ENCODE data around the gene HABP4. TPM values are rescaled to one million over a fixed set of nuclear protein-coding genes. Genes with fewer than 3 reads are reported as not detected.

Gene HABP4
- total and polyA plus RNA-seq, 9 of the 15 experiments (the other 6 are each of a cell fraction or from before 2014, with no cell fraction given): 0.38 to 2.4 (median 1.9) TPM

DNA sequence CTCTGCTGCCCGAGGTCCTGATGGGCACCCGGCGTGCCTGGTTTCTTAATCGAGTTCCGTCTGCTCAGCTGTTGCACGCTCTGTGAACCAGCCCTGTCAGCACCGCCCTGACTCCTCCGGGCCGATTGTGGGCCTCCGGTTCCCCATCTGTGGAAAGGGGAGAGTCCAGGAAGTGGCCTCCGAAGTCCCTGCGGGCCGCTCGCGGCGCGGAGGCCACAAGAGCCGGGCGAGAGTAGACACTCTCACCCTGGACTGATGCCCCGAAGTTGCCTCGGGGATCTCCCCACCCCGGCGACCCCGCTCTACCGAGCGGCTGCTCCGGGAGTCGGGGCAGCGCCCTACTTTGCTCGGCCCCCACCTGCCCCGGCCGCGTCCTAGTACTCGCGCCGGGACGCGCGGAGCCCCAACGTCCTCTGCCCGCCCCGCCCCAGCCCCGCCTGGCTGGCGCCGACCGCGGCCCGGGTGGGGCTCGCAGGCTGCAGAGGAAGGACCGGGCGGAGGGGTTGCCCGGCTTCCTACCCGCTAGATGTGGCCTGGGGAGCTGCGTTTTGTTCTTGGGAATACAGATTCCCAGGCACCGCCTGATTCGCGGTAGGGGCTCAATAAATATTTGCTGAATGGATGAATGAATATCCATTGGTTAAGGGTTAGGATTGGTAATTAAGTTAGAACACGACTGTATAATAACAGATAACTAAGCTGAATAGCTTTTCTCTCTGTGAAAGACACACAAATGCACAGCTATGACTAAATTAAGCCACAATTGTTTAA, 30.9 kb upstream of the HABP4 start (continued):
- TF ChIP-seq, protein P1, sequence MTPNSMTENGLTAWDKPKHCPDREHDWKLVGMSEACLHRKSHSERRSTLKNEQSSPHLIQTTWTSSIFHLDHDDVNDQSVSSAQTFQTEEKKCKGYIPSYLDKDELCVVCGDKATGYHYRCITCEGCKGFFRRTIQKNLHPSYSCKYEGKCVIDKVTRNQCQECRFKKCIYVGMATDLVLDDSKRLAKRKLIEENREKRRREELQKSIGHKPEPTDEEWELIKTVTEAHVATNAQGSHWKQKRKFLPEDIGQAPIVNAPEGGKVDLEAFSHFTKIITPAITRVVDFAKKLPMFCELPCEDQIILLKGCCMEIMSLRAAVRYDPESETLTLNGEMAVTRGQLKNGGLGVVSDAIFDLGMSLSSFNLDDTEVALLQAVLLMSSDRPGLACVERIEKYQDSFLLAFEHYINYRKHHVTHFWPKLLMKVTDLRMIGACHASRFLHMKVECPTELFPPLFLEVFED (CRISPR knock-in tag; conservative IDR thresholded peaks at IDR 0.05): no peak
- TF ChIP-seq KDM5B (IDR thresholded peaks at IDR 0.05; ENCODE audit: insufficient replicate concordance, low read depth, low read length) (peak; percentile 40), CHD2 (IDR thresholded peaks at IDR 0.05; ENCODE audit: low read depth, low read length) (no peak), PRMT5 (CRISPR knock-in tag; IDR thresholded peaks at IDR 0.05) (no peak), ZNF232 (CRISPR knock-in tag; IDR thresholded peaks at IDR 0.05) (no peak), MCM7 (IDR thresholded peaks at IDR 0.05) (no peak), ATF1 (CRISPR knock-in tag; IDR thresholded peaks at IDR 0.05) (no peak), ATF1 (tag; IDR thresholded peaks at IDR 0.05) (peak; percentile 38; the same call in 1 of the 2 replicates), KAT8 (IDR thresholded peaks at IDR 0.05; ENCODE audit: low read depth) (no peak), GATA2 (CRISPR knock-in tag; IDR thresholded peaks at IDR 0.05) (no peak), XRCC3 (IDR thresholded peaks at IDR 0.05) (no peak), GABPA (tag; conservative IDR thresholded peaks at IDR 0.05; ENCODE audit: low read depth) (peak; percentile 40), ZNF239 (CRISPR knock-in tag; IDR thresholded peaks at IDR 0.05) (no peak), ELF4 (CRISPR knock-in tag; IDR thresholded peaks at IDR 0.05) (no peak; the same call in 1 of the 2 replicates), ZNF79 (CRISPR knock-in tag; IDR thresholded peaks at IDR 0.05; ENCODE audit: low read depth) (no peak)
- TF ChIP-seq, protein P2, sequence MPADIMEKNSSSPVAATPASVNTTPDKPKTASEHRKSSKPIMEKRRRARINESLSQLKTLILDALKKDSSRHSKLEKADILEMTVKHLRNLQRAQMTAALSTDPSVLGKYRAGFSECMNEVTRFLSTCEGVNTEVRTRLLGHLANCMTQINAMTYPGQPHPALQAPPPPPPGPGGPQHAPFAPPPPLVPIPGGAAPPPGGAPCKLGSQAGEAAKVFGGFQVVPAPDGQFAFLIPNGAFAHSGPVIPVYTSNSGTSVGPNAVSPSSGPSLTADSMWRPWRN (IDR thresholded peaks at IDR 0.05; ENCODE audit: low read depth): 0 out of 2 replicates have a peak, but pooled peaks have one; percentile 16
- TF ChIP-seq, protein P3, sequence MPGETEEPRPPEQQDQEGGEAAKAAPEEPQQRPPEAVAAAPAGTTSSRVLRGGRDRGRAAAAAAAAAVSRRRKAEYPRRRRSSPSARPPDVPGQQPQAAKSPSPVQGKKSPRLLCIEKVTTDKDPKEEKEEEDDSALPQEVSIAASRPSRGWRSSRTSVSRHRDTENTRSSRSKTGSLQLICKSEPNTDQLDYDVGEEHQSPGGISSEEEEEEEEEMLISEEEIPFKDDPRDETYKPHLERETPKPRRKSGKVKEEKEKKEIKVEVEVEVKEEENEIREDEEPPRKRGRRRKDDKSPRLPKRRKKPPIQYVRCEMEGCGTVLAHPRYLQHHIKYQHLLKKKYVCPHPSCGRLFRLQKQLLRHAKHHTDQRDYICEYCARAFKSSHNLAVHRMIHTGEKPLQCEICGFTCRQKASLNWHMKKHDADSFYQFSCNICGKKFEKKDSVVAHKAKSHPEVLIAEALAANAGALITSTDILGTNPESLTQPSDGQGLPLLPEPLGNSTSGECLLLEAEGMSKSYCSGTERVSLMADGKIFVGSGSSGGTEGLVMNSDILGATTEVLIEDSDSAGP (CRISPR knock-in tag; IDR thresholded peaks at IDR 0.05): no peak
- TF ChIP-seq, protein P4, sequence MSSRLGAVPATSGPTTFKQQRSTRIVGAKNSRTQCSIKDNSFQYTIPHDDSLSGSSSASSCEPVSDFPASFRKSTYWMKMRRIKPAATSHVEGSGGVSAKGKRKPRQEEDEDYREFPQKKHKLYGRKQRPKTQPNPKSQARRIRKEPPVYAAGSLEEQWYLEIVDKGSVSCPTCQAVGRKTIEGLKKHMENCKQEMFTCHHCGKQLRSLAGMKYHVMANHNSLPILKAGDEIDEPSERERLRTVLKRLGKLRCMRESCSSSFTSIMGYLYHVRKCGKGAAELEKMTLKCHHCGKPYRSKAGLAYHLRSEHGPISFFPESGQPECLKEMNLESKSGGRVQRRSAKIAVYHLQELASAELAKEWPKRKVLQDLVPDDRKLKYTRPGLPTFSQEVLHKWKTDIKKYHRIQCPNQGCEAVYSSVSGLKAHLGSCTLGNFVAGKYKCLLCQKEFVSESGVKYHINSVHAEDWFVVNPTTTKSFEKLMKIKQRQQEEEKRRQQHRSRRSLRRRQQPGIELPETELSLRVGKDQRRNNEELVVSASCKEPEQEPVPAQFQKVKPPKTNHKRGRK (tag; IDR thresholded peaks at IDR 0.05): no peak
- TF ChIP-seq, protein P5, sequence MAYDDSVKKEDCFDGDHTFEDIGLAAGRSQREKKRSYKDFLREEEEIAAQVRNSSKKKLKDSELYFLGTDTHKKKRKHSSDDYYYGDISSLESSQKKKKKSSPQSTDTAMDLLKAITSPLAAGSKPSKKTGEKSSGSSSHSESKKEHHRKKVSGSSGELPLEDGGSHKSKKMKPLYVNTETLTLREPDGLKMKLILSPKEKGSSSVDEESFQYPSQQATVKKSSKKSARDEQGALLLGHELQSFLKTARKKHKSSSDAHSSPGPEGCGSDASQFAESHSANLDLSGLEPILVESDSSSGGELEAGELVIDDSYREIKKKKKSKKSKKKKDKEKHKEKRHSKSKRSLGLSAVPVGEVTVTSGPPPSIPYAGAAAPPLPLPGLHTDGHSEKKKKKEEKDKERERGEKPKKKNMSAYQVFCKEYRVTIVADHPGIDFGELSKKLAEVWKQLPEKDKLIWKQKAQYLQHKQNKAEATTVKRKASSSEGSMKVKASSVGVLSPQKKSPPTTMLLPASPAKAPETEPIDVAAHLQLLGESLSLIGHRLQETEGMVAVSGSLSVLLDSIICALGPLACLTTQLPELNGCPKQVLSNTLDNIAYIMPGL (CRISPR knock-in tag; IDR thresholded peaks at IDR 0.05): no peak
- TF ChIP-seq, protein P6, sequence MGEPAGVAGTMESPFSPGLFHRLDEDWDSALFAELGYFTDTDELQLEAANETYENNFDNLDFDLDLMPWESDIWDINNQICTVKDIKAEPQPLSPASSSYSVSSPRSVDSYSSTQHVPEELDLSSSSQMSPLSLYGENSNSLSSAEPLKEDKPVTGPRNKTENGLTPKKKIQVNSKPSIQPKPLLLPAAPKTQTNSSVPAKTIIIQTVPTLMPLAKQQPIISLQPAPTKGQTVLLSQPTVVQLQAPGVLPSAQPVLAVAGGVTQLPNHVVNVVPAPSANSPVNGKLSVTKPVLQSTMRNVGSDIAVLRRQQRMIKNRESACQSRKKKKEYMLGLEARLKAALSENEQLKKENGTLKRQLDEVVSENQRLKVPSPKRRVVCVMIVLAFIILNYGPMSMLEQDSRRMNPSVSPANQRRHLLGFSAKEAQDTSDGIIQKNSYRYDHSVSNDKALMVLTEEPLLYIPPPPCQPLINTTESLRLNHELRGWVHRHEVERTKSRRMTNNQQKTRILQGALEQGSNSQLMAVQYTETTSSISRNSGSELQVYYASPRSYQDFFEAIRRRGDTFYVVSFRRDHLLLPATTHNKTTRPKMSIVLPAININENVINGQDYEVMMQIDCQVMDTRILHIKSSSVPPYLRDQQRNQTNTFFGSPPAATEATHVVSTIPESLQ (CRISPR knock-in tag; IDR thresholded peaks at IDR 0.05): 0 out of 2 replicates have a peak, but pooled peaks have one; percentile 58
